Measurements from ENCODE around the gene CMIP. TPM values are rescaled to one million over a fixed set of nuclear protein-coding genes. Genes with fewer than 3 reads are reported as not detected.

CMIP gene
- polyA plus RNA-seq, 12 donors: 11.8 to 43.9 (median 15.9) TPM; not detected in 1

DNA sequence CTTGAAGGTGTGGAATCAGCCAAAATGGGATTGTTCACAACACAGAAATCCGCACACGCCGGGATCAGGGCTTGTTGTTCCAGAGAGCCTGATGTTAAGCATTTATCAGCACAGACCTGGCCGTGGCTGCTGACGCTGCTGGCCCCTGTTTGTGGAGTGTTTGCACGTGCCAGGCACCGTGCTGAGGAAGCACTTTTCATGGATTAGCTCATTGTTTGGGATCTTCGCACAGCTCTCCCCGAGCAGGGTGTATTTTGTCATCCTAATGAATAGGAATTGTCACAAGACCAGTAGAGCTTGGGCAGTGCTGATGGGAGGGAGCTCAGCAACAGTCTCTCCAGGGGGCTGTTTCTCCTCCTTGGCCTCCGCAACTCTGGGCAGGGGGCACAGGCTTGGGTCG is 174.1 kb downstream of the CMIP start:
- DNase-seq: no peak

GRCh38 chr16:81620029-81620428 is 175.4 kb downstream of the CMIP start:
- no peak for DNase-seq

DNA sequence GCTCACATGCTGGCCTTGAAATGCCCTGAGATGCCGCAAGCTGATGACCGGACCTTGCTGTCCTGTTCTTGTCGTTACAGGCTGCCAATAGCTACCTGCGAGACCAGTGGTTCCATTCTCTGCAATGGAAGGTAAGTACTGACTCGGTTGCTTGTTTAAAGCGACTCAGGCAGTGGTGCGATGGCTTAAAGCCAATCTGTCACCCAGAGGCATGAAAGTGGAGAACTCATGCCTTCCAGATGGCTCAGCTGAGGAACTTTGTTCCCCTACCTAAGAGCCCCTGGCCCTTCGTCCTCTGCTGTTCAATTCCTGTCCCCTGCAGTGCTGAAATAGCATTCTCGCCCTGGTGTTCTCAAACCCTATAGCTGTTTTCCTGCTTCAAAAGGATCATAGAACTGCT is 176.2 kb downstream of the CMIP start:
- DNase-seq: no peak

DNA sequence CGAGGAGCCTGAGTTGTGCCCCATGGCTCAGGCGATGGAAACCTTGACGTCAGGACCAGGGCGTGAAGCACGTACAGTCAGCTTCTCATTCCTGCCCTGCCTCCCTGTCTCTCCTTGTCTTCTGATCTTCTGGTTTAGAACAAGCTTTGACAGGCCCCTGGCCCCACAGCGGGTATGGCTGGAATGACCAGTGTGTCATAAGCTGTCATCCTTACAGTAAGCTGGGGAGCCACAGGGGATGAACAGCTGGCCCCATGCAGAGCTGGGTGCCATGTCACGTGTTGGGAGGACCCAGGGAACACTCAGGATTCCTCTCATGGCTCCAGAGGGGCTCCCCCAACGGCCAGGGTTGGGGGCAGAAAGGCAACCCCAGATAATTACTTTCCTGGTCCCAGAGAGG is 176.9 kb downstream of the CMIP start:
- no peak for DNase-seq

DNA sequence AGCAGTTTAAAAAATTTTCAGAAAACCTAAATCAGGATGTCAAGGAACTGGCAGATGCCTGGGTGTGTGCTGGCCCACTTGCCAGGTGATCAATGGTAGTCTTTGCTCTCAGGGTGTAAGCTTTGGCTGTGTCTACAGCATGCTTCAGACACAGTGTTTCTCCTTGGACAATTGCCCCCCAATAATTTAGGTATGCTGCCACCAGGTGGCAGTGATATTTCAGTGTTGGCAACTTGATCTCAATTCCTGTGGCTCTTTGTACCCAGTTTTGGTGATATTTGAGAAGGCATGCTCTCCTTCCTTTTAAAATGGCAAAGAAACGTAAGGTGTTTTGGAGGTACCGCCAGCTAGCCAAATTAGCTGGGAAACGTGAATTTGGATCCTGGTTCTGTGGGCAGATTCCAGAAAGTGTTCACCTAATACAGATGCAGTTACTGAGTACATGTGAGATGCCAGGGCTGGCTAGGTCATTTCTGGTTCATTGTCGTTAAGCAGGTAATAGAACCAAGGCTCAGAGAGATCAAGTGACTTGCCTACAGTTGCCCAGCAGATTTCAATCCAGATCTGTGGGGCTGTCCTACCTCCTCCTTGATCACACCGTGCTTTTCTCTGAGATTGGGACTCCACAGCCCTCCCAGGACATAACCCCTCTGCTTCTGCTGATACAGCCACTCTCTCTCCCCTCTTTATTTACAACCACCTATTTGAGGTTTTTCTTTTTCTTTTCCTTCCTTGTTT is 178.9 kb downstream of the CMIP start:
- DNase-seq: peak; percentile 40

DNA sequence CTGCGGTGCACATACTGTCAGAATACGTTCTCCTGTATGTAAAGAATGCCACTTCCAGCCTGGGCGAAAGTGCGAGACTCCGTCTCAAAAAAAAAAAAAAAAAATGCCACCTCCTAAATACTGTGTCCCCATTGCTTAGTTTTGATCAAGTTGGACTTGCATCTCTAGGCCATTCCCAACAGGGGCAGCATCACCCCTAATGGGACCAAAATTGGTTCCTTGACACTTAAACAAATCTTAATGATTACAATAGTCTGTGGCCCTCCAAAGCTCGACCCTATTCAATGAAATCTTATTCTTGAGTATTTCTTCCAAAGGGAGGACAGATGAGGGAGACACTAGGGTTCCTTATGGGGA is 179.8 kb downstream of the CMIP start:
- DNase-seq: no peak

- DNase-seq: no peak
These were observed 180.3 kb downstream of the CMIP start for GRCh38 chr16:81624760-81625543.

DNA sequence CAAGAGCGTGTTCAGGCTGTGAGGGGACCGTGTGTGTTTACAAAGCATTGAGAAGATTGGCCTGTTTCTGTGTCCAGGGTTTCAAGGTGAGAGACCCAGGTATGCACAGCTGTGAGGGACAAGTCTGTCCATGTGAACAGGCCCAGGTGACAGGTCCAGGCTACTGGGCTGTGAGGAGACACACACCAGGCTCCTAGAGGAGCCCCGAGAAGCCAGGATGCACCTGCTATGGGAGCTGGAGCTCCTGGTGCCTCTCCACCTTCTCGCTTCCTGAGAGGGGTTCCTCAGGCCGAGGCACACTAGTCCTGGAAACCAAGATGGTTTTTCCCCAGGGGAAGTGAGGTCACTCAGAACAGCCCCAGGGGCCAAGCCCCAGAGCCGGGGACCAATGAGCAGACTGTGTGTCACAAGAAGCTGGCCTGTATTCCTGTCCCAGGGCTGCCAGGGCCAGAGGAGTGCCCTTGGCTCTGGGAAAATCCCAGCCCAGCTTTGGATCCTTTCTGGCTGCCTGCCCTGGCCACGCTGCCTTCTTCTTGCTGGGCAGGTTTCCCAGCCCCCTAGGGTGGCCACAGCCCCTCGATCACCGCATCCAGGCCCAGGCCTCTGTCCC is 181.0 kb downstream of the CMIP start:
- DNase-seq: no peak

- no peak for DNase-seq
These were observed 181.6 kb downstream of the CMIP start for GRCh38 chr16:81626181-81626674.

DNA sequence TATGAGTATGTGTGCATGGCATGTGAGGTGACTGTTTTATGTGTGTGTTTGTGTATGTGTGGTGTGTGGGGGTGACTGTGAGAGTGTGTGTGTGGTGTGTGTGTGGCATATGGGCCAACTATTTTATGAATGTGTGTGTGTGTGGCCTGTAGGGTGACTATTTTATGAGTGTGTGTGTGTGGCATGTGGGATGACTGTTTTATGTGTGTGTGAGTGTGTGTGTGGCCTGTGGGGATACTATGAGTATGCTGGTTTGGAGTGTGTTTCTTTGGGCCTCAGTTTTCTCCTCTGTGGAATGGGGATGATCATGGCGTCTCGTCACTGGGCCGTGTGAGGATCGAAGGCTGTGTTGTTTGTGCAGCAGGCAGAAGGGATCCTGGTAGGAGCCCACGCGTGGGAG is 182.4 kb downstream of the CMIP start:
- no peak for DNase-seq

DNA sequence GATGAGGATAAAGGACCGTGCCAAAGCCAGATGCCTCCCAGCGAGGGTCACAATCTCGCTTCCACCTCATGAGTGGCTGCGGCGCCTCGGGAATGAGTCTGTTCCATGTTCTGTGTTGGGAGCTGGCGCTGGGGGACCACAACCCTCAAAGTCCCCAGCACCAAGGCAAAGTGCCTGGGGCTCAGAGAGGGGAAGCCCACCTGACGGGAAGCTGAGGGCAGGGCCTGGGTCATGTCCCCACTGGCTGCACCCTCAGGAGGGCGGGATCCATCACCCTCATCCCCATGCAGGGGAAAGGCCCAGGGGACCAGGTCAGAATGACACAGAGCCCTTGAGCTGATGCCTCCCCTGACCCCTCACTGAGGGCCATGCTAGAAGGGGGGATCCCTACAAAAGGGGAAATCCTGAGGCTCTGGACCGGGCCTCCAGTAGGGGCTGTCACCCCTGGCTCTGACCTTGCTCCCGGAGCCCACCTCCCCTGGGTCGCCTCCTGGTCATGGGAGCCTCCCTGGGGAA is 183.2 kb downstream of the CMIP start:
- DNase-seq: no peak

DNA sequence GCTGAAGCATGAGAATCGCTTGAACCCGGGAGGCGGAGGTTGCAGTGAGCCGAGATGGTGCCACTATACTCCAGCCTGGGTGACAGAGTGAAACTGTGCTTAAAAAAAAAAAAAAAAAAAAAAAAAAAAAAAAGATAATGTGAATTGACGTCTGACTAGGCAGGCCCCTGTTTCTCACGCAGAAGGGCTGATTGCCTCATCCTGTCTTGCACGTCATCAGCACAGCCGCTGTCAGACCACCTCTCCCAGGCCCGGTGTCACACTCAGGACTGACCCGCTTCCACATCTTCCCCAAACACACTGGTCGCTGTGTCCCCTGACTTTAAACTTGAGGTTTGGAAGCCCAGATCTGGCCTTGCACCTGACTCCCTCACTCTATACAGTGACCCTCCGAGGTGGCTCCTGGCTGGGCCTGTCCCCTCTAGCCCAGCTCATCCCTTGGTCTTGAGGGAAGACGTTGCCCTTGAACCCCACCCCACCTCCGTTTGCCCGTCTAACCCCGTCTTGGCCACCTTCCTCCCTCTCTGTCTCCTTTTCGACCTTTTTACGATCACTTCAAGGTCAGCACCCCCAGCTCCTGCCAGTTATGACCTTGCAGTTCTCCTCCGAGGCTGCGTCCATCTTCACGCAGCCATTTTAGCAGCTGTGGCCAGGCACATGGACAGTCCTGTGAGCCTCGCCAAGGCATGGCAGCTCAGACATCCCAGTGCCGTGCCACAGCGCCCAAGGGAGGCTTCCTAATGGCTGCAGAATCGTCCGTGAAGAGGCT is 184.6 kb downstream of the CMIP start:
- no peak for DNase-seq

GRCh38 chr16:81629896-81630634 is 185.5 kb downstream of the CMIP start:
- no peak for DNase-seq

DNA sequence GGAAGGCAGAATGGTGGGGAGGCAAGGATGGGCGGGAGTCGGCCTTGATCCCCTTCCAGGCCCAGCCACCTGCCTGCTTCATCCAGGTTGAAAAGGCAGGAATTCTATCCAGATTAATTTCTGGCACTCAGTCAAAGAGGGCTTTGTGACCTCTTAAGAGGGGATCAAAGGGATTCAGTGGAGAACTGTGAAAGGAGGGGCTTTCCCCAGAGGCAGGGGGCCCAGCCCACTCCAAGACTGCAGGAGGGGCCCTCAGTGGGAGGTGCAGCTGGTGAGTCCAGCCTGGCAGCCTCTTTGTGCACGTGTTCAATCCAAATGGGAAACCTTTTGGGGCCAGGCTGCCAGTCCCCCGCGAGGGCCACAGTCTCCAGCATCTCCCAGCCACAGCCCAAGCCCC is 186.0 kb downstream of the CMIP start:
- DNase-seq: no peak

- no peak for DNase-seq
These were observed 188.0 kb downstream of the CMIP start for GRCh38 chr16:81632392-81633146.

DNA sequence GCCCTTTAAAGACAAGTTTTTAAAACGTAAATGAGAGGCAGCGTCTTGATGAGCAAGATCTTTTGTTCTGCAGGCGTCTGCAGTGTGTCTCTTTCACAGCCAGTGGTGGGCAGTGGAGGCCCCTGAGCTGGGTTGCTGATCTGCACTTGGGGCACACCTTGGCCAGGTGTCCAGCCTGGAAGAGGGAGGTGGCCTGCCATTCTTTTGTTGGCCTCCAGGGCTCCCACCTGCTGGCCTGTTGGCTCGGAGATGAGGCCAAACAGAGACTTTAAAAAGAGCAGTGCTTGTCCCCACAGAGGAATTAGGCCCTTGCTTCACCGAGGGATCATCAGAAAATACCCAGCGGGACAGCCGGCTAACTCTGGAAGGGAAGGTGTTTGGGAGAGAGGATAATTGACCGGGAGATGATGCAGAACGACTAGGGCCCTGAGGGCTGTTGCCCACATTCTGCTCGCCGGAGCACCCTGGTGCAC is 188.6 kb downstream of the CMIP start:
- no peak for DNase-seq

DNA sequence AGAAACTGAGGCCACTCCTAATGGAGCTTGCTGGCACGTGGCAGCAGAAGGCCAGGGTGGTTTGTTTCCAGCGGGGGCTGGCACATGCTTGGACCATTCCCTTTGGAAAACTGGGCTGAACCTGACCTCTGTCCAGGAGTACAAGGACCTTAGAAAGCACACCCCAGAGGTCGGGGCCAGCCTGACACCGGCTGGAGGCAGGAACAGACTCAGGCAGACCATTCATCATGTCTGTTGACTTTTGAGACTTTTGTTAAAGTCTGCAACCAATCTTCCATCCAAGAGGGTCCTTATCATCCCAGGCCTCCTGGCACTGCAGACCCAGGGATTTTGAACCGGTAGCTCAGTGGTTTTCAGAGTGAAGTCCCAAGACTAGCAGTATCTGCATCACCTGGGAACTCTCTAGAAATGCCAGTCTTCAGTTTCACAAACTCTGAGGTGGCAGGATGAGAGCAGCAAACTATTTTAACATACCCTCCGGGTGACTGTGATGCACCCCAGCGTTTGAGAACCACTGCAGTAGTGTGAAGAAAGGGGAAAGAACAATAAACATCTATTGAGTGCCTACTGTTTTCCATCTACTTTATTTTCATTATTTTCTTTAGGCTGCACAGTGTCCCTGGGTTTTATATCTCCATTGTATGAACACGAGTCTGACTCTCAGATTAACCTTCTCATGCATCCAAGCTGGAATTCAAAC is 189.2 kb downstream of the CMIP start:
- DNase-seq: no peak

DNA sequence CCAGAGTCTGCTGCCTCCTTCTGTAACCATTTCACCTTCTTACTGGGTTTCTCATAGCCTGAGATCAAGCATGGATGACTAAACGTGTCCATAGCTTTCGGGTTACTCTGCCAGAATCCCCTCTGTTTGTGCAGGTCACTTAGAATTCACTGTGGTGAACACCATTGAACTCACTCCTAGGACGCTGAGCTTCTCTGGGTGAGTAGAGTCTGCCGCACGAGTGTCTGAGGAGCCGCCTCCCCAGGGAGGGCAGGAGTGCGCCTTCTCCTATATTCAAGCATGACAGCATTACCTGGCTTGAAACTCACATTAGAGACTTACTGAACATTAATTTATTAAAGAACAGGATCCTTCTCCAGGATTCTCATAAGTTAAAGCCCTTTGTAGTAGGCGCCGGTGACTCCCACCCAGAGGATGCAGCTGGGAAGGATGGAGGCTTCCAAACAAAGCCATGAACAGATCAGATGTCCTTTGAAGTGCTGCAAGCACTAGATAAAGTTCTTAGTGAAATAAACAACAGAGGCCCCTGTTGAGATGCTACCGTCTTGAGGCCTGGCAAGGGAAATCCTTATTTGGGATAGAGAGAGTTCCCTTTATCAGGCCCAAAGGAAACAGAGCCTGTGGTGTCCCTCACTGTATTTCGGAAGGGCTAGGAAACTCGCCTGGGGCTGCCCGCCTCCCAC is 189.9 kb downstream of the CMIP start:
- no peak for DNase-seq

Data from muscle of arm (tissue), 12 donors.